Transverse colon (tissue), 4 donors: ENCODE results near the gene SLC35F3. TPM values are rescaled to one million over a fixed set of nuclear protein-coding genes. Genes with fewer than 3 reads are reported as not detected.

Source experiments
- DNase-seq: peaks from one replicate; pipeline ENCODE4 v3.0.0-alpha.2; 2019
- H3K27ac ChIP-seq, 4 donors: fragments of 200-600 bp; sonication (generic); 2 replicates each; pipeline ENCODE4 v1.5.1; 2016 to 2018; ENCODE audit warnings: inconsistent platforms in 4 of 4
- H3K27me3 ChIP-seq: fragments of 200-600 bp; sonication (generic); 2 replicates; pipeline ENCODE4 v1.5.1; 2017; ENCODE audit warnings: inconsistent platforms
- H3K36me3 ChIP-seq, 4 donors: fragments of 200-600 bp; sonication (generic); 2 replicates each; pipeline ENCODE4 v1.5.1; 2017 to 2019; ENCODE audit warnings: inconsistent platforms in 4 of 4
- H3K4me1 ChIP-seq, 4 donors: fragments of 200-600 bp; sonication (generic); 2 replicates each; pipeline ENCODE4 v1.5.1; 2017 to 2020; ENCODE audit warnings: inconsistent platforms in 4 of 4
- H3K4me3 ChIP-seq, 4 donors: fragments of 200-600 bp; sonication (generic); 1 replicate in 1 of 4; 2 replicates in 3 of 4; pipeline versions ENCODE4 v1.5.1 to v1.6.1; 2017 to 2019; ENCODE audit warnings: inconsistent platforms in 4 of 4
- H3K9me3 ChIP-seq, 2 donors: fragments of 200-600 bp; sonication (generic); 2 replicates each; pipeline ENCODE4 v1.5.1; 2017 to 2019; ENCODE audit warnings: inconsistent platforms in 2 of 2
- EP300 ChIP-seq: sonication (generic); formaldehyde crosslinking; IDR thresholded peaks from one replicate; pipeline ENCODE4 v1.6.1; 2017; ENCODE audit warnings: antibody characterized with exemption, low read depth
- POLR2A ChIP-seq: fragments of 450-650 bp; IDR thresholded peaks from one replicate; pipeline ENCODE4 v1.6.1; 2016; ENCODE audit warnings: antibody characterized with exemption, mild to moderate bottlenecking, moderate library complexity
- POLR2AphosphoS5 ChIP-seq, 3 donors: sonication (generic); formaldehyde crosslinking; IDR thresholded peaks; one replicate each; pipeline ENCODE4 v1.6.1; 2016; ENCODE audit warnings: antibody characterized with exemption in 3 of 3
- WGBS, 2 donors: methylation state at CpG; one replicate each; pipeline ENCODE4 v1.1.5; 2018; ENCODE audit warnings: low coverage in 1 of 2; 5-methylcytosine and 5-hydroxymethylcytosine counted together
- in situ Hi-C, 4 donors: fragments of 200-750 bp; cut with MboI; loops; one replicate each; pipeline versions ENCODE4 v1.15.0 to v1.15.1; 2017; ENCODE audit warnings: low sequenced_read_pairs in 3 of 4, low pct_ligation_motif_present in 1 of 4, low pct_unique_long_range_greater_than_20kb in 1 of 4
- intact Hi-C: fragments of 100-400 bp; cut with DNase I; formaldehyde crosslinking; loops from one replicate; pipeline ENCODE4 v1.15.1; 2023; ENCODE audit warnings: low total_unique reads
- total RNA-seq, 4 donors: library from RNA; depleted of rRNA; stranded (reverse); fragments of >200 nt; gene quantifications; one replicate each; pipeline ENCODE4 v1.1.0, GENCODE V29; 2016
- TF ChIP-seq, protein P1 (sequence below), 5 experiments: fragments of 200-600 bp in 3 of 5; fragments of 450-650 bp in 2 of 5; sonication (generic) in 3 of 5; IDR thresholded peaks; 1 replicate in 2 of 5; 2 replicates in 3 of 5; pipeline ENCODE4 v1.5.1; 2016 to 2017; ENCODE audit warnings: antibody characterized with exemption in 5 of 5, inconsistent platforms in 3 of 5, mild to moderate bottlenecking in 2 of 5, moderate library complexity in 1 of 5

SLC35F3 gene
- total RNA-seq, 4 donors from 2014 or later = not detected

DNA sequence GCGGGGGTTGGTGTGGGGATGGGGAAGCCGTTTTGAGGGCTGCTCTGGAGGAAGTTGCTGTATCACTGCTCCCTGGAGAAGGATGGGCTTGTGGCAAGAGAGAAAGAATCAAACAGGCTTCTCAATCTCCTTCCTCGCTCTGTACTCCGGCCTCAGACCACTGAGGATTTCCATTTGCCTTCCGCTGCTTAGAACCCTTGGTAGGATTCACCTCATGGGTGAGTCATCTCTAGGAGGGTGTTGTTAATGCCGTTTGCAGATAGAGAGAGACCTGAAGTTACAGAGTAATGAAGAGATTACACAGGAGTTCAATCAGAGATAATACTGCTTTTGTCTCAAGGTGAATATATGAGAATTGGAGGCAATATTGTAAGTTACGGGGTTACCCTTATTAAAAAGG lies 15.3 kb downstream of the SLC35F3 start:
- DNase-seq = no peak
- H3K27me3 ChIP-seq = no peaks in the 10 kb centered on the region
- TF ChIP-seq, protein P1, sequence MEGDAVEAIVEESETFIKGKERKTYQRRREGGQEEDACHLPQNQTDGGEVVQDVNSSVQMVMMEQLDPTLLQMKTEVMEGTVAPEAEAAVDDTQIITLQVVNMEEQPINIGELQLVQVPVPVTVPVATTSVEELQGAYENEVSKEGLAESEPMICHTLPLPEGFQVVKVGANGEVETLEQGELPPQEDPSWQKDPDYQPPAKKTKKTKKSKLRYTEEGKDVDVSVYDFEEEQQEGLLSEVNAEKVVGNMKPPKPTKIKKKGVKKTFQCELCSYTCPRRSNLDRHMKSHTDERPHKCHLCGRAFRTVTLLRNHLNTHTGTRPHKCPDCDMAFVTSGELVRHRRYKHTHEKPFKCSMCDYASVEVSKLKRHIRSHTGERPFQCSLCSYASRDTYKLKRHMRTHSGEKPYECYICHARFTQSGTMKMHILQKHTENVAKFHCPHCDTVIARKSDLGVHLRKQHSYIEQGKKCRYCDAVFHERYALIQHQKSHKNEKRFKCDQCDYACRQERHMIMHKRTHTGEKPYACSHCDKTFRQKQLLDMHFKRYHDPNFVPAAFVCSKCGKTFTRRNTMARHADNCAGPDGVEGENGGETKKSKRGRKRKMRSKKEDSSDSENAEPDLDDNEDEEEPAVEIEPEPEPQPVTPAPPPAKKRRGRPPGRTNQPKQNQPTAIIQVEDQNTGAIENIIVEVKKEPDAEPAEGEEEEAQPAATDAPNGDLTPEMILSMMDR (IDR thresholded peaks at IDR 0.05) = no peak
- TF ChIP-seq POLR2AphosphoS5 (IDR thresholded peaks at IDR 0.05) (no peak), EP300 (no peak), POLR2A (no peak)
- in situ Hi-C loops = no loop called here
- intact Hi-C loops = no loop called here
- H3K36me3 ChIP-seq = no peaks in the 10 kb centered on the region
- H3K4me3 ChIP-seq = no peak overlapping the region
- 64 to 66% methylated on average over 4 to 7 of the region's 7 CpGs for WGBS, 2 donors
- H3K4me1 ChIP-seq = no peaks in the 10 kb centered on the region
- H3K27ac ChIP-seq = no peak overlapping the region
- no peaks in the 10 kb centered on the region for H3K9me3 ChIP-seq

DNA sequence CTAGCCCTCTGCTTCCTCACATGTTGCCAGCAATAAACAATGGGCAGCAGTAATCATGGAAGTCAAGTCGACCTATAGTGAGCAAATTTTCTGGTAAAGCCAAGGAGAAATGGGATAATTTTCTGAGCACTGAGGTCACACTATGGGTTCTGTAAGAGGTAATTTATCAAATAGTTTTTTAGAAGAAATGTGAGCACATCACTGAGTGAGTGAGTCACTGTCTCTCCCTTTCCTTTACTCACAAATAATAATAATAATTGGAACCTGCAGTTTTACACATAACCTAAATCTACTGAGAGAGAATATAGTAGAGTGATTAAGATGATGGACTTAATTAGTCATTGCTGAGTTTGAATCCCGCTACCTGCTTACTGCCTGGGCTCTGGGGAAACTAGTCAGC lies 23.6 kb downstream of the SLC35F3 start:
- Histone ChIP-seq H3K36me3 (no peaks in the 10 kb centered on the region), H3K9me3 (no peaks in the 10 kb centered on the region), H3K27ac (no peak overlapping the region), H3K4me1 (no peaks in the 10 kb centered on the region), H3K4me3 (no peak overlapping the region), H3K27me3 (no peaks in the 10 kb centered on the region)
- intact Hi-C loops (no loop called here), in situ Hi-C loops (no loop called here)
- no peak for TF ChIP-seq POLR2A
- TF ChIP-seq, protein P1 (IDR thresholded peaks at IDR 0.05) = no peak
- TF ChIP-seq POLR2AphosphoS5 (IDR thresholded peaks at IDR 0.05) = no peak
- no peak for TF ChIP-seq EP300
- 67 to 69% methylated on average over 2 of the region's 2 CpGs for WGBS, 2 donors
- DNase-seq = no peak

DNA sequence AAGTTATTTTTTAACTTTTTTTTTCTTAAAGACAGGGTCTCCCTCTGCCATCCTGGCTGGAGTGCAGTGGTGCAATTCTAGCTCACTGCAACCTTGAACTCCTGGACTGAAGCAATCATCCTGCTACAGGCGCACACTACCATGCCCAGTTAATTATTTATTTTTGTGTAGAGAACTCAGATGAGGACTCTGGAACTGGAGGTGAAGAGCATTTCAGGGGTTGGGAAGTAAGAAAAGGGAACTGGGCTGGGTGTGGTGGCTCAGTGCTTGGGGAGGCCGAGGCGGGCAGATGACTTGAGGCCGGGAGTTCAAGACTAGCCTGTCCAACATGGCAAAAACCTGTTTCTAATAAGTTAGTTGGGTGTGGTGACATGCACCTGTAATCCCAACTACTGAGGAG lies 28.9 kb downstream of the SLC35F3 start:
- Histone ChIP-seq H3K4me1 (no peaks in the 10 kb centered on the region), H3K27me3 (no peaks in the 10 kb centered on the region), H3K36me3 (no peaks in the 10 kb centered on the region), H3K9me3 (no peaks in the 10 kb centered on the region), H3K27ac (no peak overlapping the region), H3K4me3 (no peak overlapping the region)
- DNase-seq = no peak
- TF ChIP-seq EP300 (no peak), POLR2AphosphoS5 (IDR thresholded peaks at IDR 0.05) (no peak), POLR2A (no peak)
- TF ChIP-seq, protein P1 (IDR thresholded peaks at IDR 0.05) = no peak
- in situ Hi-C loops = no loop called here
- WGBS, 2 donors = 43 to 77% methylated on average over 1 to 4 of the region's 4 CpGs
- intact Hi-C loops = no loop called here

DNA sequence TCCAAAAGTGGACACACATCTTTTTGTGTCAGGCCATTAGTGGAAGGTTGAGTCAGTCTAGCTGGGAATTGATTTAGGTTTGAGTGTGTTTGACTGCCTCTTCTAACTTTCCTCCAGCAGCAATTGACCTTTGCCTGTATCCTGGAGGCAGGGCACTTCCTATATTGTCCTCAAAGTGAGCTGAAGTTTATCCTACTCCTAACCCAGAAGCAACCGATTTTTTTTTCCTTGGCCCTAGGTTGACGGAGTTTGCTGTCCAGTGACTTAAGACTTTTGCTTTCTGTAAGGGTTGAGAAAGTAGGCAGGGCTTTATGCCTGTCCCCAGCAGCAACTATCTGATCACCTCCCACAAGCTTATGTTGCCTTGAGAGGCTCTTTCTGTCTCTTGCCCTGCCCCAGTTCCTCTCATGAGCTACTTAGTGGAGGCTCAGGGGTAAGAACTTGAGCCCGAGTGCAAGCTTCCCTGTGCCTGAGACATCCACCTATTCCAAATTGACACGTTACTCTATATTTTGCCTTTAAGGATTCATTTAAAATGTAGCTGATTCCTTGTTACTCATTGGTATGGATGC lies 30.9 kb downstream of the SLC35F3 start:
- intact Hi-C loops = no loop called here

More for the DNA sequence above, 30.9 kb downstream of the SLC35F3 start:
- Histone ChIP-seq H3K9me3 (no peaks in the 10 kb centered on the region), H3K4me1 (no peaks in the 10 kb centered on the region), H3K27me3 (no peaks in the 10 kb centered on the region), H3K27ac (no peak overlapping the region), H3K36me3 (no peaks in the 10 kb centered on the region), H3K4me3 (no peak overlapping the region)
- 58 to 65% methylated on average over 2 to 4 of the region's 4 CpGs for WGBS, 2 donors
- TF ChIP-seq, protein P1 (IDR thresholded peaks at IDR 0.05) = no peak
- TF ChIP-seq EP300 (no peak), POLR2AphosphoS5 (IDR thresholded peaks at IDR 0.05) (no peak), POLR2A (no peak)
- in situ Hi-C loops = no loop called here
- DNase-seq = no peak
